Testis (tissue), 3 donors: ENCODE data around the gene SPATA25. TPM values are rescaled to one million over a fixed set of nuclear protein-coding genes. Genes with fewer than 3 reads are reported as not detected.
"Not testable (repeated sequence)": the region's sequence is repeated elsewhere in the genome, so short reads cannot be mapped to it uniquely, and the experiment has no call there.

Experiments used
- DNase-seq: peaks from one replicate; pipeline ENCODE4 v3.0.0-alpha.2; 2019
- H3K27ac ChIP-seq, 2 donors: fragments of 200-600 bp; sonication (generic); one replicate each; pipeline ENCODE4 v1.5.1; 2019
- H3K27me3 ChIP-seq: fragments of 200-600 bp; sonication (generic); one replicate; pipeline ENCODE4 v1.5.1; 2019
- H3K36me3 ChIP-seq: fragments of 200-600 bp; sonication (generic); one replicate; pipeline ENCODE4 v1.5.1; 2017; ENCODE audit warnings: low read depth; ENCODE audit errors: missing control alignments
- H3K4me1 ChIP-seq: fragments of 200-600 bp; sonication (generic); one replicate; pipeline ENCODE4 v1.5.1; 2019
- H3K4me3 ChIP-seq, 2 donors: fragments of 200-600 bp; sonication (generic); one replicate each; pipeline ENCODE4 v1.5.1; 2017 to 2019
- H3K9me3 ChIP-seq: fragments of 200-600 bp; sonication (generic); one replicate; pipeline ENCODE4 v1.5.1; 2017
- CTCF ChIP-seq, 3 experiments: fragments of 450-650 bp in 2 of 3; fragments of 200-600 bp in 1 of 3; sonication (generic) in 1 of 3; IDR thresholded peaks; one replicate each; pipeline ENCODE4 v1.5.1; 2016 to 2019; ENCODE audit warnings: antibody characterized with exemption in 3 of 3, mild to moderate bottlenecking in 2 of 3, moderate library complexity in 1 of 3
- POLR2A ChIP-seq: fragments of 450-650 bp; IDR thresholded peaks from one replicate; pipeline ENCODE4 v1.6.1; 2017; ENCODE audit warnings: antibody characterized with exemption, mild to moderate bottlenecking, moderate library complexity
- WGBS, 2 donors: methylation state at CpG; one replicate each; pipeline ENCODE4 v1.1.5; 2018; 5-methylcytosine and 5-hydroxymethylcytosine counted together
- intact Hi-C: fragments of 100-400 bp; cut with DNase I; formaldehyde crosslinking; loops from one replicate; pipeline ENCODE4 v1.15.1; 2023; ENCODE audit warnings: low total_unique reads
- polyA plus RNA-seq: library from polyadenylated mRNA; stranded (reverse); fragments of 350-450 nt; fragmentation: Illumina TruSeq; extraction: RNeasy Lipid Tissue Mini Kit (QIAGEN cat#74804); gene quantifications from one replicate; pipeline ENCODE4 v1.2.3, GENCODE V29; 2014; ENCODE audit warnings: low read depth, low replicate concordance; ENCODE audit not compliant: insufficient read depth
- total RNA-seq, 2 donors: library from RNA; depleted of rRNA; stranded (reverse); fragments of >200 nt; gene quantifications; one replicate each; pipeline ENCODE4 v1.2.3, GENCODE V29; 2016

The SPATA25 gene
- total and polyA plus RNA-seq, 3 donors from 2014 or later, result 14.9 to 59.4 (median 26.0) TPM

DNA sequence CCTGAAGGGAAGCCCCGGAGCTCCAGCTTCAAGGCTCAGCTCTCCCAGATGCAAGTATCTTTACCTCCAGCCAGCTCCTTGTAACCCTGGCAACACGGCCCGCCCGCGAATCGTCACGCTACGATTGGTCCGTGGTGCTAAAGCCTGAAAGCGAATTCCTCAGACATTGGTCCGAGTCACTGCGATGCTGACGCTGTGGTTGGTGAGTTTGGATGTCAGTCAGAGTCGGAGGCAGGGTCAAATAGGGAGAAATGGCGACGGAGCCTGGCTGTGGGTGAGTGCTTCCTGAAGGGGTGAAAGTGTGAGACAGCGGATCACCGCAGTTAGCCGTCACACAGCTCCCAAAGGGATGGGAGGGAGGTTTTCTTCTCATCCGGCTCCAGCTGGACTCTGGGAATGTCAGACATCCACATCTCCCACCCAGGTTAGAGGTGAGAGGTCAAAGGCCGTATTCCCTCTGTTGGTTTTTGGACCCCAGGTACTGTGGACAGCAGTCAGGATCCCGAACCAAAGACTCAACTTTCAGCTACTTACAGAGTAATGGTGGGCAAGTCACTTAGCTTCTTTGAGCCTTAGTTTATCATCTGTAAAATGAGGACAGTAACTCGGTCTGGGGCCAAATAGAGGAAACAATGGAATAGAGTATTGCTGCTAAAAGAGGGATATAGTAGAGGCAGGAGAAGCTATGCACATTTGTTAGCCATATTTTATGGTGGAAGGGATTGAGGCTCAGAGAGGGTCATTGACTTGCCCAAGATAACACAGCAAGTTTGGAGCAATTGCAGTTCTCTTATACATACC lies 6.2 kb downstream of the SPATA25 start, which contains the start of gene ZSWIM1:
Gene ZSWIM1, plus strand, starts transcription at position 240 of the 801 bp plus-strand sequence. CDS start 1,366 bp downstream, outside the sequence.
- no peaks in the 10 kb centered on the region for H3K27me3 ChIP-seq
- no peaks in the 10 kb centered on the region for H3K9me3 ChIP-seq
- no peak for TF ChIP-seq CTCF (IDR thresholded peaks at IDR 0.05)
- TF ChIP-seq POLR2A, result no peak
- peak; percentile 100 for DNase-seq
- peak within 1 kb of the TSS; percentile 53 to 76 for H3K4me3 ChIP-seq
- H3K36me3 ChIP-seq, result no peaks in the 10 kb centered on the region
- intact Hi-C loops, result no loop called here
- WGBS, 2 donors, result 0 to 1% methylated on average over 20 to 23 of the region's 23 CpGs
- peaks cover 20% of the 10 kb centered on the region for H3K4me1 ChIP-seq
- peak within 1 kb of the TSS; percentile 81 to 93 for H3K27ac ChIP-seq

DNA sequence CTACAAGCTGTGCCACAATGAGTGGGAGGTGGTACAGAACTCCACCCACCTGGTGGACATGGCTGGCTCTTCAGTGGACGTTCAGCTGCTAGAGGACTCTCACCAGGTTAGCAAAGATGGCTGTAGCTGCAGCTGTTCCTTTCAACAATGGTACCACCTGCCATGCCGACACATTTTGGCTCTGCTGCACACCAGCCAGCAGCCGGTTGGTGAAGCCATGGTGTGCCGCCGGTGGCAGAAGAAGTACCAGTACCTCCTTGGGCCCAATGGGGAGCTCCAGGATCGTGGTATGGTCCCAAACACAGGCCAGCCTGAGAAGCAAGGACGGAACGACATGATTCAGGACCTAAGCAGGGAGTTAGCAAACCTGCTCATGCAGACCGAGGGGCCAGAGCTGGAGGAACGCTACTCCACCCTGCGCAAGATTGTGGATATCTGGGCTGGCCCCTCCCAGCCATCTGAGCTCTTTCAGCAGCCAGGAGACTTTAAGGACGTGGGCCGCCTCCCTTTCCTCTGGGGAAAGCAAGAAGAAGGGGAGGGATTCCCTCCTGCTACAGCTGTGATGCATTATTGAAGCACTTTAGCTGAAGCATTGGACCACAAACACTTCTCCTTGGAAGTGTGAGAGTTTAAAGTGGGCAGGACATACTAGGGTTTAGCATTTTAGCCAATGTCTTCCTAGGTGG lies 9.2 kb downstream of the SPATA25 start:
- H3K27ac ChIP-seq, result peak overlapping the region; percentile 9 to 71
- no peaks in the 10 kb centered on the region for H3K36me3 ChIP-seq
- TF ChIP-seq POLR2A (no peak), CTCF (IDR thresholded peaks at IDR 0.05) (no peak)
- H3K4me1 ChIP-seq, result peaks cover 20% of the 10 kb centered on the region
- no peaks in the 10 kb centered on the region for H3K9me3 ChIP-seq
- WGBS, 2 donors, result 55 to 66% methylated on average over 9 to 13 of the region's 13 CpGs
- intact Hi-C loops, result no loop called here
- DNase-seq, result peak; percentile 72
- H3K27me3 ChIP-seq, result no peaks in the 10 kb centered on the region
- H3K4me3 ChIP-seq, result no peak overlapping the region

GRCh38 chr20:45874576-45874975 lies 12.8 kb downstream of the SPATA25 start:
- Histone ChIP-seq H3K27me3 (no peaks in the 10 kb centered on the region), H3K27ac (no peak overlapping the region), H3K4me3 (no peak overlapping the region), H3K4me1 (peaks cover 8% of the 10 kb centered on the region), H3K9me3 (no peaks in the 10 kb centered on the region), H3K36me3 (no peaks in the 10 kb centered on the region)
- TF ChIP-seq POLR2A, result no peak
- no peak for TF ChIP-seq CTCF (IDR thresholded peaks at IDR 0.05)
- WGBS, 2 donors, result 68 to 85% methylated on average over 4 of the region's 4 CpGs
- DNase-seq, result no peak
- intact Hi-C loops, result no loop called here

DNA sequence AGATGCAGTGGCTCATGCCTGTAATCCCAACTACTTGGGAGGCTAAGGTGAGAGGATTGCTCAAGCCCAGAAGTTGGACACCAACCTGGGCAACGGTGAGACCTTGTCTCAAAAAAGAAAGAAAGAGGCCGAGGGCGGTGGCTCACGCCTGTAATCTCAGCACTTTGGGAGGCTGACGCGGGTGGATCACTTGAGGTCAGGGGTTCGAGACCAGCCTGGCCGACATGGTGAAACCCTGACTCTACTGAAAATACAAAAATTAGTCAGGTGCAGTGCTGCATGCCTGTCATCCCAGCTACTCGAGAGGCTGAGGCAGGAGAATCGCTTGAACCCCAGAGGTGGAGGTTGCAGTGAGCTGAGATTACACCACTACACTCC lies 13.3 kb downstream of the SPATA25 start:
- 92 to 93% methylated on average over 10 of the region's 10 CpGs for WGBS, 2 donors
- H3K4me1 ChIP-seq, H3K27me3 ChIP-seq, H3K9me3 ChIP-seq, H3K27ac ChIP-seq, DNase-seq, H3K36me3 ChIP-seq, intact Hi-C loops, H3K4me3 ChIP-seq: not testable (repeated sequence)

DNA sequence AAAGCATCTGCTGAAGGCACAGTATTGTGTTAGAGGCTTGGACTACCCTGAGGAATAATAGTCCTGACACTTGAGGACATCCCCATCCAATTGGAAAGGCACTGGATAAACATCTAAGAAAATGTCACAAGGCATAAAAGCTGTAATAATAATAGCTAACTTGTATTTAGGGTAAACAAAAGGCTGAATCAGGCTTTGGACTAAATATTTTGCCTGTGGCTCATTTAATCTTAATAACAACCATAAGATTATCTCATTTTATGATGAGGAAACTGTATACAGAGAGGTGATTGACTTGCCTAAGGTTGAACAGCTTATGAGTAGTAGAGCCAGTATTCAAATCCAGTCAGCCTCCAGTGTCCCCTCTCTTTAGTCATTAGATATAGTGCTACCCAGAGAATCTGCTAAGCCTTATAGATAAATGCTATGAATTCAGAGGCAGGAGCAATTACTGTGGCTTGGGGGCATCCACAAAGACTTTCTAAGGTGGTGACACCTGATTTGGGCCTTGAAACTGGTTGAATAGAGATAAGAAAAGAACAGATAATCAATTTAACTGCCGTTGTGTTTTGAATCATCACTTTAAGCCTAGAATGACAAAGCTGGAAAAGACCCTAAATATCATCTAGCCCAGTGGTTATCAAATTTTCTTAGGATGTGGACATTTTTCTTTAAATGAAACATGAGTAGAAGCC lies 13.9 kb downstream of the SPATA25 start:
- TF ChIP-seq CTCF (IDR thresholded peaks at IDR 0.05) (no peak), POLR2A (no peak)
- 50 to 58% methylated on average over 1 of the region's 1 CpG for WGBS, 2 donors

More for the DNA sequence above, 13.9 kb downstream of the SPATA25 start:
- Histone ChIP-seq H3K9me3 (no peaks in the 10 kb centered on the region), H3K27me3 (no peaks in the 10 kb centered on the region), H3K4me3 (no peak overlapping the region), H3K27ac (no peak overlapping the region), H3K36me3 (no peaks in the 10 kb centered on the region), H3K4me1 (peaks cover 3% of the 10 kb centered on the region)
- intact Hi-C loops, result no loop called here
- DNase-seq, result no peak
